ENCODE data around the gene TTLL11. TPM values are rescaled to one million over a fixed set of nuclear protein-coding genes. Genes with fewer than 3 reads are reported as not detected.

TTLL11 gene
- total RNA-seq, 4 donors from 2014 or later: 20.5 to 41.3 (median 27.6) TPM

DNA sequence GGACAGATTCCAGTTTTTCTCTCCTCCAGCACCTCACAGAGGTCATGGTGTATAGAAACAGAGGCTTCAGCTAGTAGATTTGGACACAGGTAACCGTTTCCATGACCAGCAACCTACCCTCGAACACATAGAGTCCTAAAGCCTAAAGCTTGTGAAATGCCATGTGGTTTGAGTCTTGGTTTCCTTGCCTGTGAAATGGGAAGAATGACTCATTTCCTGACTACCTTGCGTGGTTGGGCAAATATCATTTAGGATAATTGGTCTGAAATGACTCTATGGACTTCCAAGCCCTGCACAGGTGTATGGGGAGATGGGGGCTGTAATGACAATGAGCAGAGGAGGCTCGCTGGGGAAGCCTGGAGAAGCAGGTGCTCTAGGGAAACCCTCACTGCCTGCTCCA, 134.6 kb downstream of the TTLL11 start:
- no peak for DNase-seq (ENCODE audit: extremely low spot score)
- Histone ChIP-seq H3K4me3 (no peak overlapping the region), H3K27ac (replicated peaks in 1 of 4) (no peak overlapping the region), H3K9me3 (no peaks in the 10 kb centered on the region), H3K27me3 (no peaks in the 10 kb centered on the region), H3K4me1 (peaks cover 0 to 12% (median 9%) of the 10 kb centered on the region in 4 donors), H3K36me3 (no peaks in the 10 kb centered on the region)
- intact Hi-C loops (cut with DNase I): no loop called here
- TF ChIP-seq POLR2A (IDR thresholded peaks at IDR 0.05; ENCODE audit: low read depth) (no peak), POLR2AphosphoS5 (IDR thresholded peaks at IDR 0.05) (no peak), EP300 (IDR thresholded peaks at IDR 0.05) (no peak)
- TF ChIP-seq, protein P1, sequence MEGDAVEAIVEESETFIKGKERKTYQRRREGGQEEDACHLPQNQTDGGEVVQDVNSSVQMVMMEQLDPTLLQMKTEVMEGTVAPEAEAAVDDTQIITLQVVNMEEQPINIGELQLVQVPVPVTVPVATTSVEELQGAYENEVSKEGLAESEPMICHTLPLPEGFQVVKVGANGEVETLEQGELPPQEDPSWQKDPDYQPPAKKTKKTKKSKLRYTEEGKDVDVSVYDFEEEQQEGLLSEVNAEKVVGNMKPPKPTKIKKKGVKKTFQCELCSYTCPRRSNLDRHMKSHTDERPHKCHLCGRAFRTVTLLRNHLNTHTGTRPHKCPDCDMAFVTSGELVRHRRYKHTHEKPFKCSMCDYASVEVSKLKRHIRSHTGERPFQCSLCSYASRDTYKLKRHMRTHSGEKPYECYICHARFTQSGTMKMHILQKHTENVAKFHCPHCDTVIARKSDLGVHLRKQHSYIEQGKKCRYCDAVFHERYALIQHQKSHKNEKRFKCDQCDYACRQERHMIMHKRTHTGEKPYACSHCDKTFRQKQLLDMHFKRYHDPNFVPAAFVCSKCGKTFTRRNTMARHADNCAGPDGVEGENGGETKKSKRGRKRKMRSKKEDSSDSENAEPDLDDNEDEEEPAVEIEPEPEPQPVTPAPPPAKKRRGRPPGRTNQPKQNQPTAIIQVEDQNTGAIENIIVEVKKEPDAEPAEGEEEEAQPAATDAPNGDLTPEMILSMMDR (IDR thresholded peaks at IDR 0.05): no peak
- WGBS: 96% methylated on average over 4 of the region's 4 CpGs

- WGBS: 91% methylated on average over 5 of the region's 6 CpGs
Measured at GRCh38 chr9:121956808-121957207, 136.3 kb downstream of the TTLL11 start.

DNA sequence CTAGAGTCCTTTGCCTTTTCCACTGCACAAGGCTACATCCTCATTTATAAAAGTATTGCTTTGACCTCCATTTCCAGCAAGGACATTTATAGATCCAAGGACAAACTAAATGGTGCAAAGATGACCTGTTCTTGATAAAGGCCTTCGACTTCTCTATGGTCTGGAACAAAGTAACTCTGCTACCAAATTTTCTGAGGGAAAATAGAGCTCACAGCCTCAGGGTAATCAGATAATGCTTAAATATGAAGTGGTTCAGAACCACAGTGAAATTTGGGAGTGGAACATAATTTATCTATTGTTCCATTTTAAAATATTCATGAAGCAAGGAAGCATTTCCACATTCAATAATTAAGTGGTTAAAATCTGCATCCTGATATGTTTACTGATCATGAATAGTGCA, 137.5 kb downstream of the TTLL11 start:
- intact Hi-C loops (cut with DNase I): no loop called here
- H3K4me1 ChIP-seq: peaks cover 0 to 12% (median 9%) of the 10 kb centered on the region in 4 donors
- WGBS: 90% methylated on average over 1 of the region's 1 CpG
- DNase-seq (ENCODE audit: extremely low spot score): no peak
- H3K27me3 ChIP-seq: no peaks in the 10 kb centered on the region
- no peak for TF ChIP-seq POLR2A (IDR thresholded peaks at IDR 0.05; ENCODE audit: low read depth)
- TF ChIP-seq EP300 (IDR thresholded peaks at IDR 0.05): no peak
- no peak for TF ChIP-seq POLR2AphosphoS5 (IDR thresholded peaks at IDR 0.05)
- TF ChIP-seq, protein P1 (IDR thresholded peaks at IDR 0.05): no peak
- H3K4me3 ChIP-seq: no peak overlapping the region
- no peaks in the 10 kb centered on the region for H3K9me3 ChIP-seq
- no peaks in the 10 kb centered on the region for H3K36me3 ChIP-seq
- no peak overlapping the region for H3K27ac ChIP-seq (replicated peaks in 1 of 4)

More at GRCh38 chr9:121956808-121957207, 136.3 kb downstream of the TTLL11 start:
- no peak for DNase-seq (ENCODE audit: extremely low spot score)
- no peak for TF ChIP-seq POLR2AphosphoS5 (IDR thresholded peaks at IDR 0.05)
- TF ChIP-seq, protein P1 (IDR thresholded peaks at IDR 0.05): no peak
- no peak for TF ChIP-seq POLR2A (IDR thresholded peaks at IDR 0.05; ENCODE audit: low read depth)
- TF ChIP-seq EP300 (IDR thresholded peaks at IDR 0.05): no peak
- no peak overlapping the region for H3K4me3 ChIP-seq
- no peak overlapping the region for H3K27ac ChIP-seq (replicated peaks in 1 of 4)
- peaks cover 0 to 12% (median 9%) of the 10 kb centered on the region in 4 donors for H3K4me1 ChIP-seq
- intact Hi-C loops (cut with DNase I): no loop called here
- H3K9me3 ChIP-seq: no peaks in the 10 kb centered on the region
- H3K36me3 ChIP-seq: no peaks in the 10 kb centered on the region
- no peaks in the 10 kb centered on the region for H3K27me3 ChIP-seq

- 53% methylated on average over 7 of the region's 7 CpGs for WGBS
- H3K4me3 ChIP-seq: no peak overlapping the region
- H3K4me1 ChIP-seq: peaks cover 0 to 12% (median 9%) of the 10 kb centered on the region in 4 donors
- no peak overlapping the region for H3K27ac ChIP-seq (replicated peaks in 1 of 4)
- no peaks in the 10 kb centered on the region for H3K36me3 ChIP-seq
- DNase-seq (ENCODE audit: extremely low spot score): no peak
- TF ChIP-seq, protein P1 (IDR thresholded peaks at IDR 0.05): no peak
- no peak for TF ChIP-seq EP300 (IDR thresholded peaks at IDR 0.05)
- no peak for TF ChIP-seq POLR2AphosphoS5 (IDR thresholded peaks at IDR 0.05)
- no peak for TF ChIP-seq POLR2A (IDR thresholded peaks at IDR 0.05; ENCODE audit: low read depth)
- H3K9me3 ChIP-seq: no peaks in the 10 kb centered on the region
- intact Hi-C loops (cut with DNase I): no loop called here
- no peaks in the 10 kb centered on the region for H3K27me3 ChIP-seq
Measured at GRCh38 chr9:121954477-121955140, 138.5 kb downstream of the TTLL11 start.

Data from esophagus muscularis mucosa (tissue), 4 donors.